SW480 (cell line): Measurements from ENCODE around the gene STN1.

ENCODE experiments used
- DNase-seq: peaks from one replicate; pipeline ENCODE4 v3.0.0-alpha.2; 2016; ENCODE audit warnings: low spot score

Gene STN1

GRCh38 chr10:103894441-103894864 is 23.5 kb downstream of the STN1 start:
- DNase-seq: no peak

- DNase-seq: no peak
Measured at GRCh38 chr10:103893817-103894216, 24.2 kb downstream of the STN1 start.

- DNase-seq: no peak
Measured at GRCh38 chr10:103892181-103892580, 25.8 kb downstream of the STN1 start.

GRCh38 chr10:103890688-103891087 is 27.3 kb downstream of the STN1 start:
- no peak for DNase-seq

- peak; percentile 63 for DNase-seq
Measured at GRCh38 chr10:103890194-103890658, 27.8 kb downstream of the STN1 start.

GRCh38 chr10:103889121-103889720 is 28.8 kb downstream of the STN1 start:
- no peak for DNase-seq

GRCh38 chr10:103888113-103888841 is 29.7 kb downstream of the STN1 start:
- peak; percentile 66 for DNase-seq

- no peak for DNase-seq
Measured at GRCh38 chr10:103885617-103886016, 32.4 kb downstream of the STN1 start.

- peak; percentile 44 for DNase-seq
Measured at GRCh38 chr10:103884681-103885139, 33.3 kb downstream of the STN1 start.

- DNase-seq: no peak
Measured at GRCh38 chr10:103882285-103883007, 35.5 kb downstream of the STN1 start.

- no peak for DNase-seq
Measured at GRCh38 chr10:103881416-103882284, 36.3 kb downstream of the STN1 start.

- DNase-seq: no peak
Measured at GRCh38 chr10:103879831-103880230, 38.2 kb downstream of the STN1 start.

GRCh38 chr10:103879409-103879808 is 38.6 kb downstream of the STN1 start:
- no peak for DNase-seq

- DNase-seq: no peak
Measured at GRCh38 chr10:103877861-103878260, 40.1 kb downstream of the STN1 start.

GRCh38 chr10:103876155-103876554 is 41.8 kb downstream of the STN1 start:
- DNase-seq: no peak

GRCh38 chr10:103874730-103875129 is 43.3 kb downstream of the STN1 start:
- DNase-seq: no peak

- peak; percentile 46 for DNase-seq
Measured at GRCh38 chr10:103872137-103872931, 45.6 kb downstream of the STN1 start.

- no peak for DNase-seq
Measured at GRCh38 chr10:103871006-103871405, 47.0 kb downstream of the STN1 start.

GRCh38 chr10:103870516-103870915 is 47.5 kb downstream of the STN1 start:
- DNase-seq: no peak

- no peak for DNase-seq
Measured at GRCh38 chr10:103869336-103869735, 48.6 kb downstream of the STN1 start.

- no peak for DNase-seq
Measured at GRCh38 chr10:103868200-103868599, 49.8 kb downstream of the STN1 start.
